GM19238 (cell line): Measurements from ENCODE around the gene RASA4.
"Not testable (repeated sequence)": the region's sequence is repeated elsewhere in the genome, so short reads cannot be mapped to it uniquely, and the experiment has no call there.

Source experiments
- DNase-seq: peaks from one replicate; pipeline ENCODE4 v3.0.0; 2011; ENCODE audit warnings: low spot score; ENCODE audit not compliant: insufficient read length

Gene RASA4

DNA sequence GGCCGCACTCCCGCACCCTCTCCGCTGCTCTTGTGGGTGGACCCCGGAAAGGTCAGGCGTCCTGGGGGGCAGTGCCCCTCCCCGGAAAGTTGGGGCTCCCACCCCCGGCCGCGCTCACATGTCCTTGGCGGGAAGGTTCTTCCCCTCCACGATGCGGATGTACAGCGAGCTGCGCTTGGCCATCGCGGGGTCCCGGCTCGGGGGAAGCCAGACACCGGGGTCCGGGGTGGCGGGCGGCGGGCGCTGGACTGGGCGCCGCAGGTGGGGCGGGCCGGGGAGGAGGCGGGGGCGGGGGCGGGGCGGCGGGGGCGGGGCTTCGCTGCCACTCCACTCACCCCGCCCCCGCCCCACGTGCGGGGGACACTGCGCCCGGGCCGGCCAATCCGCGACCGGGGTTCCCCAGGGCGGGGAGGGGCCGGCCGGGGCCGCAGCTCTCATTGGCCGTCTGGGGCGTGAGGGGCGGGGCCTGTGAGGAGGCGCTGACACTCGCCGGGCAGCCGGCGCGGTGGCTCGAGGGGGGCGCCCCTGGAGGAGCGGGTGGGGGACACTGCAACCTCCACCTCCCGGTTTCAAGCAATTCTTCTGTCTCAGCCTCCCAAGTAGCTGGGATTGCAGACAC, at the start of gene RASA4:
RASA4 (minus strand) TSS at position 250 of the 619 bp plus-strand sequence; CDS start at position 183, 67 bp downstream.
- DNase-seq = not testable (repeated sequence)

GRCh38 chr7:102664765-102665164, 48.2 kb upstream of the RASA4 start:
- DNase-seq = not testable (repeated sequence)

- DNase-seq = not testable (repeated sequence)
Observed at GRCh38 chr7:102649924-102650323, 33.4 kb upstream of the RASA4 start, which contains the start of gene SPDYE2B. SPDYE2B (plus strand) TSS chr7:102650319; CDS start chr7:102652349, 2,030 bp downstream.

- DNase-seq = not testable (repeated sequence)
Observed at GRCh38 chr7:102647813-102648212, 31.3 kb upstream of the RASA4 start.

DNA sequence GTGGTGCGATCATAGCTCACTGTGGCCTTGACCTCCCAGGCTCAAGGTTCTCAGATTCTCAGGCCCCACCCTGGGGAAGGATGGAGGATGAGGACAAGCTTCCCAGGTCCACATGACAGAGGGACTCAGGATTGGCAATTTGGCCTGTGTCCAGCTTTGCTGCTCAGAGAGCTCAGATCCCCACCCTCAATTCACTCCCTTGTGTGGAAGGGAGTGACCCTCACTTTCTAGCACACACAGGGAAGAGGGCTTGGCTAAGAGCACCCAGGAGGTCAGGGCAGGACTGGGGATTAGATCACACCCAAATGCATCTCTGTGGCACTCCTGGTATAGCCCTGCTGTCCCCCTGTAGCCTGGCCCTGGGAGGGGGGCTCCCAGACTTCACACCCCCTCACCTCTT, 26.8 kb upstream of the RASA4 start:
- not testable (repeated sequence) for DNase-seq

GRCh38 chr7:102642691-102643090, 26.1 kb upstream of the RASA4 start, which contains the start of gene UPK3BL1:
UPK3BL1 (minus strand) TSS chr7:102642791; CDS start chr7:102642741, 50 bp downstream.
- not testable (repeated sequence) for DNase-seq

DNA sequence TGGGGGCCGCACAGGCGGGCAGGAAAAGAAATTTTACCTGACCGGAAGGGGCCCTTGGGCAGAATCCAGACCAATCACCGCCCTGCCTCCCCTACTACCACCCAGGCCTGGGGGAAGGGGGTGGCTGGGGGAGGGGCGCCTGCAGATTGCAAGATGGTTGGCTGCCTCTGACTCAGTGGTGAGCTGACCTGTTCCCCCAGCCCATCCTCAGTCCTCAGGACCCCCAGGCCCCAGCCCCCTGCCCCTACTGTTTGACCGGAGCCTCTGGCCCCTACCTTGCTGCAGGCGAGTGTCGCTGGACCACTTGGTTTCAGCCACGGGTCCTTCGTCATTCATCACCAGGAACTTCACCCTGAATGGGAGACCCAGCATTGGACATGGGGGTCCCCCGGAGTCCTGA, 22.3 kb upstream of the RASA4 start:
- DNase-seq = not testable (repeated sequence)

GRCh38 chr7:102636956-102637355, 20.4 kb upstream of the RASA4 start:
- not testable (repeated sequence) for DNase-seq

- DNase-seq = not testable (repeated sequence)
Observed at GRCh38 chr7:102635354-102635753, 18.8 kb upstream of the RASA4 start.

- DNase-seq = not testable (repeated sequence)
Observed at GRCh38 chr7:102634299-102634698, 17.7 kb upstream of the RASA4 start.

DNA sequence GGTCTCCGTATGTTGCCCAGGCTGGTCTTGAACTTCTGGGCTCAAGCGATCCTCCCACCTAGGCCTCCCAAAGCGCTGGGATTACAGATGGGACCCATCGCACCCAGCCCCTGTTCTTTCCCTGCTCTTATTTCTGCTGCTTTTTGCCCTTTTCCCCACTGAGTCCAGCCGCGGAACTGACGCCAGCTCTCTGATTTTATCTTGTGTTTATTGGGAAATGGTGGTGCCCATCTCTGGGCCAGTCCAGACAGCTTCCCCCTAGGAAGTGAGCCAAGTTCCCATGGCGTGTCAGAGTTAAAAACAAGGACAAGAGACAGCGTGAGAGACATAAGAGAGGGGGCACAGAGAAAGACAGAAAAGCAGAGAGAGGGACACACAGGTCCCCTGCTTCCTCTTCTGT, 14.1 kb upstream of the RASA4 start:
- DNase-seq = not testable (repeated sequence)

DNA sequence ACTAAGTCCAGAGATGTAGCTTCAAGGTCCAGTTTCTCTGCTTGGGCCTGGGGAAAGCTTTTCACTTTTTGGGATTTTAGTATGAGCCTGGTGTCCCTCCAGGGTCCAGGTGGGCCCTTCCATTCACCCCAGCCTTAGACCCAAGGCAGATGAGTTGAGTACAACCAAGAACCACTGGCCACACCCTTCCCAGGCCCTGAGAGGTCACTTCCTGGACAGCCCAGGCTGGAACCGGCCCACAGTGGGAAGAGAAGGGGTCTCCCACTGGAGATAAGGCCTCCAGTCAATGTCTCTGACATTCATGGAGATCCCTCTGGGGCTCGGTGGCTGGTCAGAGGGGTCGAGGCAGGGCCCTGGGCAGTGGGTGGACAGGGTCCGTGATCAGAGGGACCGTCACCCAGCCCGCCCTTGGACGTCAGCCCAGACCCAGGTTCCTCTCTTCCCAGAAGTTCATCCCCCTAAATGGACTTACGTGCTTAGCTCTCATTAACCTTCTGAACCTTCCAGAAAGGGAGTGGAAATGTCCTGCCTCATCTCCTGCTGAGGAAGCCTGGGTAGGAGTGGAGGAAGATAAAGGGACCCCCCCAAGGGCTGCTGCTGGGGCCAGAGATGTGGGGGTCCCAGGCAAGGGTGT, 10.8 kb upstream of the RASA4 start:
- DNase-seq = not testable (repeated sequence)

DNA sequence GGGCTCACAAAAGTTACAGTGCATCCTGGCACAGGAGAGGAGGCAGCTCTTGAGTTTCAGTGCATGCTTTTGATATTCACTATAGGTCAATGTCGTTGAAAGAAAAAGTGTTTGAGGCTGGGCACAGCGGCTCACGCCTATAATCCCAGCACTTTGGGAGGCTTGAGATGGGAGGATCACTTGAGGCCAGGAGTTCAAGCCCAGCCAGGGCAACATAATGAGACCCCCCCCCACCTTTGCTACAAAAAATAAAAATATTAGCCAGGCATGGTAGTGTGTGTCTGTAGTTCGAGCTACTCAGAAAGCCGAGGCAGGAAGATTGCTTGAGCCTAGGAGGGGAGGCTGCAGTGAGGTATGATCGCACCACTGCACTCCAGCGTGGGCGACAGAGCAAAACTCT, 1.6 kb upstream of the RASA4 start:
- not testable (repeated sequence) for DNase-seq

DNA sequence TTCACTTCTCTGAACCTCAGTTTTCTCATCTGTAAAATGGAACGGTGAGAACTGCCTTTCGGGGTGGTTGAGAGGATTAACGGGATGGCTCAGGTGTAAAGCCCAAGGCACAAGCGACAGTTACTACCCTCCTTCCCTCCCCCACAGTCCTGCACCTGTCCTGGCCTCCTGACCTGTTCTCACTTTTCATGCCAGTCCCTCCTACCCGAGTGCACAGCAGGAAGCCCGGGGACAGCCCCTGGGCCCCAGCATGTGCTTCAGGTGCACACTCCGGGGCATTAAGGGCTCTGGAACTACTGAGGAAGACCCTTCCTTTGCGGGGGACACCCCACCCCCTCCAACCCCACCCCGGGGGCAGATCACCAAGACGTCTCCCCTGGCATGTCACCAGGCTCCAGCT, 626 bp downstream of the RASA4 start:
- DNase-seq = not testable (repeated sequence)

- DNase-seq = not testable (repeated sequence)
Observed at GRCh38 chr7:102614873-102615272, 1.7 kb downstream of the RASA4 start.

DNA sequence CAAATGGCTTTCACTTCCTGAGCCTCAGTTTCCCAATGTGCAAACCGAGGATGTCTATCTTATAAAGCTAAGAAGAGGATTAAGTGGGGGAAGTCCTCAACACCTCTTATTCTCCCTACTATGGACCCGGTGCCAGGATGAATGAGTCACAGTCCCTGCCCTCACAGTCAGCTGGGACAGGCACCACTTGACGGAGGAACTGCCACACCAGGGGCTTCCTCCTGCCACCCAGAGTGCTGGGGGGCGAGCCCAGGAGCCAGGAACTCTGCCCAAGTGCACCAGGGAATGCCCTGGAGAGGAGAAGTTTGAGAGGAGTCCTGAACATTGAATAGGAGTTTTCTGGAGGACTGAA, 2.2 kb downstream of the RASA4 start:
- not testable (repeated sequence) for DNase-seq

DNA sequence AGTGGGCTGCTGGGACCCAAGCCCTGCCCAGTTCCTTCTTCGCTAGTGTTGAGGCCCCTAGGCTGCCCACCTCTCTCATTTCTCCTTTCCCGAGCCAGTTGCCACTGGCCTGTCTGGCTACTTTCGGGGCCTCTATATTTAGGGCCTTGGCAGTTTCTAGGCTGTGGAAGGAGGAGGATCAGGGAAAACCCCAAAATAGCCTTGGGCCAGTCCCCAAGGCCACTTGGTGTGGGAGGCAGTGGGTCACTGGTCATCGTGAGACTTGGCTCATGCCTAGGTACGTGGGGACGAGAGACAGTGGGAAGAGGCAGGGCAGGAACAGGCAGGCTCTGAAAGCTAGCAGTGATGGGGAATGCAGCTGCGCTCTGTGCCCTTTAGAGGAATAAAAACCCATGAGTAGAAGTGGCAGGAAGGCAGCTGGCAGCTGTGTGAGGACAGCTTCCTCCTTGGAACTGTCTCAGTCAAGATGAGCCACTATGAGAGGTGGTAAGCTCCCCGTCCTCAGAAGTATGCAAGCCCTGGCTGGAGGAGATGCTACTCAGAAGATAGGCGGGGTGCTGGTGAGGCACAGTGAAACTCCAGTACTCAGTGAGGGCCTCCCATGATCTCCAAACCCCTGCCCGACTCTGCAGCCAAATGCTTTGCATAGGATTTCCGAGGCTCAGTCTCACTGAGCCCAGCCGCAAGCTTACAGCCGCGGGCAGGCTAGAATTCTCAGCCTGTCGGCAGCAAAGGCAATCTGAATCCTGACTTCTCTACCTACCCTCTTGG, 2.8 kb downstream of the RASA4 start:
- not testable (repeated sequence) for DNase-seq

- not testable (repeated sequence) for DNase-seq
Observed at GRCh38 chr7:102611675-102612325, 4.8 kb downstream of the RASA4 start.

- not testable (repeated sequence) for DNase-seq
Observed at GRCh38 chr7:102611013-102611674, 5.4 kb downstream of the RASA4 start.

DNA sequence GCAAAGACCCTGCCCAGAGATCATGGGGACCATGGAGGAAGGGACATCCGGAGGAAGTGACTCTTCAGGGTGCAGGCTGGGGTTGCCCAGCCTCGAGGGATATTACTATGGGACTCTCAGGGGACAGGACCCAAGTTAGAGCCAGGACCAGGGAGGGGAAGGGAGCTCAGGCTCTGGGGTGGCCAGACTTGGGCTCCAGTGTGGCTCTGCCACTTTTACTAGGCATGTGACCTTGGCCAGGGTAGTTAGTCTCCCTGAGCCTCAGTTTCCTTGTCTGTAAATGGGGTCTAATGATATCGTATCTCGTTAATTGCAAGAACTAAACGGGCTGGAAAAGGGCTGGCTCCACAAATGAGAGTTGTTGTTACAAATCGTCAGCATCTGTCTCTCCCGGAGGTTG, 6.1 kb downstream of the RASA4 start:
- DNase-seq = not testable (repeated sequence)

GRCh38 chr7:102609734-102610133, 6.8 kb downstream of the RASA4 start:
- DNase-seq = not testable (repeated sequence)
